IMR-90 (cell line): Measurements from ENCODE around the gene CRACR2B. TPM values are rescaled to one million over a fixed set of nuclear protein-coding genes. Genes with fewer than 3 reads are reported as not detected.

Experiments
- ATAC-seq: fragments of 200-7000 bp; cut with Tn5 transposase; 2 replicates; pipeline ENCODE4 v1.9.1; 2020; ENCODE audit warnings: low read depth, mild to moderate bottlenecking, moderate library complexity
- BruUV-seq: library from RNA; stranded (reverse); fragments of 400-500 nt; replicated peaks from 2 replicates; lab custom pipeline; 2021; lab: Mats Ljungman, UMichigan
- CTCF ChIA-PET: fragments of 300-600 bp; formaldehyde crosslinking; extraction: SDS; loops from one replicate; lab custom pipeline; 2021; ENCODE audit warnings: antibody characterized with exemption; lab: Yijun Ruan, JAX
- POLR2A ChIA-PET: fragments of 300-600 bp; sonication (Branson Sonifier 250); formaldehyde crosslinking; loops from one replicate; lab custom pipeline; 2022; ENCODE audit warnings: antibody characterized with exemption; ENCODE audit not compliant: unreplicated experiment; lab: Charles Lee
- DNase-seq: peaks from one replicate; pipeline ENCODE4 v3.0.0; 2013
- H2AFZ ChIP-seq: replicated peaks from 2 replicates; pipeline ENCODE3; 2013; ENCODE audit warnings: low read length, mild to moderate bottlenecking; ENCODE audit not compliant: poor library complexity
- H2AK5ac ChIP-seq: 2 replicates; pipeline ENCODE4 v1.6.1; 2013; ENCODE audit warnings: low read depth, low read length, inconsistent platforms
- H2AK9ac ChIP-seq: replicated peaks from 2 replicates; pipeline ENCODE3; 2013; ENCODE audit warnings: mild to moderate bottlenecking, low read depth, low read length, moderate library complexity; ENCODE audit not compliant: poor library complexity
- H2BK120ac ChIP-seq: 2 replicates; pipeline ENCODE4 v1.6.1; 2013; ENCODE audit warnings: low read depth, low read length, inconsistent platforms
- H2BK15ac ChIP-seq: 3 replicates; pipeline ENCODE4 v1.6.1; 2013; ENCODE audit warnings: low read depth, low read length, inconsistent platforms
- H2BK20ac ChIP-seq: 2 replicates; pipeline ENCODE4 v1.6.1; 2013; ENCODE audit warnings: low read depth, mild to moderate bottlenecking, inconsistent platforms, low read length, moderate library complexity
- H2BK5ac ChIP-seq: 2 replicates; pipeline ENCODE4 v1.6.1; 2013; ENCODE audit warnings: mild to moderate bottlenecking, low read depth, low read length, inconsistent platforms; ENCODE audit not compliant: poor library complexity, severe bottlenecking
- H3K14ac ChIP-seq: replicated peaks from 2 replicates; pipeline ENCODE4 v1.6.1; 2013; ENCODE audit warnings: low read depth, low read length, inconsistent platforms
- H3K18ac ChIP-seq: 2 replicates; pipeline ENCODE4 v1.6.1; 2013; ENCODE audit warnings: low read depth, low read length, control low read depth
- H3K23ac ChIP-seq: 2 replicates; pipeline ENCODE4 v1.6.1; 2013; ENCODE audit warnings: low read depth, low read length, inconsistent platforms
- H3K27ac ChIP-seq: 2 replicates; pipeline ENCODE4 v1.5.1; 2013; ENCODE audit warnings: mild to moderate bottlenecking, control low read depth, low read length; ENCODE audit not compliant: insufficient read depth
- H3K27me3 ChIP-seq: 2 replicates; pipeline ENCODE4 v1.6.1; 2013; ENCODE audit warnings: low read length; ENCODE audit not compliant: control insufficient read depth, insufficient read depth
- H3K36me3 ChIP-seq: 2 replicates; pipeline ENCODE4 v1.6.1; 2013; ENCODE audit warnings: low read length, mixed read lengths; ENCODE audit not compliant: control insufficient read depth, insufficient read depth
- H3K4ac ChIP-seq: 2 replicates; pipeline ENCODE4 v1.6.1; 2013; ENCODE audit warnings: low read depth, low read length, inconsistent platforms
- H3K4me1 ChIP-seq: 2 replicates; pipeline ENCODE4 v1.6.1; 2013; ENCODE audit warnings: low read length, mixed read lengths; ENCODE audit not compliant: control insufficient read depth, insufficient read depth
- H3K4me2 ChIP-seq: 2 replicates; pipeline ENCODE4 v1.6.1; 2013; ENCODE audit warnings: low read depth, mild to moderate bottlenecking, control low read depth, low read length, moderate library complexity
- H3K4me3 ChIP-seq: 2 replicates; pipeline ENCODE4 v1.5.1; 2013; ENCODE audit warnings: low read depth, mild to moderate bottlenecking, control low read depth, low read length, moderate library complexity; ENCODE audit not compliant: insufficient read depth
- H3K56ac ChIP-seq: 2 replicates; pipeline ENCODE4 v1.6.1; 2013; ENCODE audit warnings: low read length, inconsistent platforms; ENCODE audit not compliant: insufficient read depth; ENCODE audit errors: extremely low read depth
- H3K79me1 ChIP-seq, 2 experiments: 2 replicates each; pipeline ENCODE4 v1.6.1; 2013; ENCODE audit warnings: low read length in 2 of 2, inconsistent platforms in 1 of 2, low read depth in 1 of 2
- H3K9ac ChIP-seq: 2 replicates; pipeline ENCODE4 v1.6.1; 2013; ENCODE audit warnings: low read depth, low read length, control low read depth
- H3K9me1 ChIP-seq: 2 replicates; pipeline ENCODE4 v1.6.1; 2013; ENCODE audit warnings: low read length, inconsistent platforms; ENCODE audit not compliant: insufficient read depth
- H3K9me3 ChIP-seq: 2 replicates; pipeline ENCODE4 v1.6.1; 2013; ENCODE audit warnings: low read length; ENCODE audit not compliant: control insufficient read depth, insufficient read depth
- H4K20me1 ChIP-seq: 2 replicates; pipeline ENCODE4 v1.6.1; 2013; ENCODE audit warnings: low read length, inconsistent platforms; ENCODE audit not compliant: insufficient read depth
- H4K5ac ChIP-seq: 2 replicates; pipeline ENCODE4 v1.6.1; 2013; ENCODE audit warnings: mild to moderate bottlenecking, low read depth, low read length, control low read depth
- H4K8ac ChIP-seq, 2 experiments: 2 replicates each; pipeline ENCODE4 v1.6.1; 2013; ENCODE audit warnings: low read depth in 2 of 2, low read length in 2 of 2, control low read depth in 1 of 2, inconsistent platforms in 1 of 2
- H4K91ac ChIP-seq: 2 replicates; pipeline ENCODE4 v1.6.1; 2013; ENCODE audit warnings: low read depth, low read length, inconsistent platforms; ENCODE audit not compliant: insufficient read depth
- CEBPB ChIP-seq: IDR thresholded peaks from 2 replicates; pipeline ENCODE4 v1.6.1; 2012; ENCODE audit warnings: low read depth, low read length, improper control_type of control experiment
- CHD1 ChIP-seq: IDR thresholded peaks from 2 replicates; pipeline ENCODE4 v1.6.1; 2012; ENCODE audit warnings: low read depth, low read length, improper control_type of control experiment
- CTCF ChIP-seq: conservative IDR thresholded peaks from 2 replicates; pipeline ENCODE4 v1.5.1; 2012; ENCODE audit warnings: mild to moderate bottlenecking, low read depth, low read length, improper control_type of control experiment
- ELK1 ChIP-seq: fragments of 150-350 bp; IDR thresholded peaks from 2 replicates; pipeline ENCODE4 v1.6.1; 2016; ENCODE audit warnings: low read depth, mild to moderate bottlenecking, low read length, moderate library complexity, borderline replicate concordance
- FOS ChIP-seq: fragments of 150-350 bp; IDR thresholded peaks from 2 replicates; pipeline ENCODE4 v1.6.1; 2016; ENCODE audit warnings: low read depth, low read length
- MAFK ChIP-seq: IDR thresholded peaks from 2 replicates; pipeline ENCODE4 v1.6.1; 2012; ENCODE audit warnings: low read depth, low read length, improper control_type of control experiment
- MAZ ChIP-seq: IDR thresholded peaks from 2 replicates; pipeline ENCODE4 v1.6.1; 2012; ENCODE audit warnings: low read depth, mild to moderate bottlenecking, low read length, improper control_type of control experiment, moderate library complexity, borderline replicate concordance
- MXI1 ChIP-seq: IDR thresholded peaks from 2 replicates; pipeline ENCODE4 v1.6.1; 2012; ENCODE audit warnings: low read depth, mild to moderate bottlenecking, low read length, moderate library complexity, borderline replicate concordance
- NFE2L2 ChIP-seq: fragments of 150-350 bp; IDR thresholded peaks from 2 replicates; pipeline ENCODE4 v1.6.1; 2016; ENCODE audit warnings: low read depth, mild to moderate bottlenecking, low read length
- POLR2A ChIP-seq: IDR thresholded peaks from 2 replicates; pipeline ENCODE4 v1.6.1; 2012; ENCODE audit warnings: mild to moderate bottlenecking, low read depth, low read length
- RAD21 ChIP-seq: IDR thresholded peaks from 2 replicates; pipeline ENCODE4 v1.6.1; 2012; ENCODE audit warnings: low read length, improper control_type of control experiment
- RFX5 ChIP-seq: IDR thresholded peaks from 2 replicates; pipeline ENCODE4 v1.8.0; 2012; ENCODE audit warnings: low read depth, mild to moderate bottlenecking, low read length, moderate library complexity
- SMC3 ChIP-seq: fragments of 150-350 bp; IDR thresholded peaks from 2 replicates; pipeline ENCODE4 v1.6.1; 2016; ENCODE audit warnings: low read depth, mild to moderate bottlenecking, antibody characterized with exemption, low read length, moderate library complexity
- WGBS, 2 experiments: methylation state at CpG; one replicate each; pipeline versions ENCODE4 v1.1.5 to v1.1.7; 2013; ENCODE audit warnings: missing lambda C conversion rate in 2 of 2; ENCODE audit not compliant: insufficient read length in 1 of 2; ENCODE audit errors: extremely low coverage in 2 of 2; 5-methylcytosine and 5-hydroxymethylcytosine counted together
- dilution Hi-C: fragments of 300-500 bp; cut with HindIII; formaldehyde crosslinking; loops from one replicate; pipeline ENCODE4 v1.14.3; 2018; ENCODE audit warnings: low sequenced_read_pairs; ENCODE audit not compliant: unreplicated experiment
- in situ Hi-C: fragments of 300-500 bp; cut with MboI; formaldehyde crosslinking; loops from 3 replicates; pipeline ENCODE4 v1.14.3; 2019; ENCODE audit warnings: low sequenced_read_pairs, inconsistent platforms, mixed read lengths
- intact Hi-C: fragments of 100-400 bp; cut with micrococcal nuclease; formaldehyde crosslinking; loops from 2 replicates; pipeline ENCODE4 v1.10.0; 2022
- polyA plus RNA-seq, 3 experiments: library from polyadenylated mRNA; depleted of rRNA; stranded (reverse); fragments of >200 nt; gene quantifications; 2 replicates each; pipeline ENCODE4 v1.2.3, GENCODE V29; 2012; ENCODE audit warnings: low replicate concordance in 1 of 3
- total RNA-seq: library from RNA; depleted of rRNA; stranded (reverse); fragments of >200 nt; gene quantifications from 2 replicates; pipeline ENCODE4 v1.2.3, GENCODE V29; 2012
- TF ChIP-seq, protein P1 (sequence below): fragments of 150-350 bp; IDR thresholded peaks from 2 replicates; pipeline ENCODE4 v1.6.1; 2017; ENCODE audit warnings: mild to moderate bottlenecking, antibody characterized with exemption, low read length, low read depth

Gene CRACR2B
- total and polyA plus RNA-seq, 2 of the 4 experiments (the other 2 are of a cell fraction): 0.54 to 2.5 TPM

GRCh38 chr11:824292-824880 is 3.3 kb upstream of the CRACR2B start:
- Histone ChIP-seq H4K8ac (no peak overlapping the region), H3K79me1 (peaks cover 19 to 29% of the 10 kb centered on the region in 2 experiments), H2BK120ac (no peak overlapping the region), H3K56ac (no peak overlapping the region), H3K4ac (no peak overlapping the region), H2BK20ac (no peak overlapping the region), H2AK9ac (no peak overlapping the region), H3K4me2 (no peak overlapping the region), H3K27me3 (peaks cover 6% of the 10 kb centered on the region; the same call in 1 of the 2 replicates), H3K9me3 (no peaks in the 10 kb centered on the region), H3K4me1 (peaks cover 21% of the 10 kb centered on the region), H3K9ac (no peak overlapping the region), H4K91ac (no peak overlapping the region), H3K27ac (no peak overlapping the region), H3K18ac (no peak overlapping the region), H3K14ac (no peak overlapping the region), H2AK5ac (no peak overlapping the region), H2BK5ac (no peak overlapping the region), H3K23ac (no peak overlapping the region), H3K9me1 (peaks cover 13% of the 10 kb centered on the region), H4K5ac (no peak overlapping the region), H2BK15ac (no peak overlapping the region), H3K36me3 (peaks cover 30% of the 10 kb centered on the region), H3K4me3 (no peak overlapping the region), H2AFZ (peak overlapping the region; percentile 21), H4K20me1 (peaks cover 42% of the 10 kb centered on the region)
- ATAC-seq (no peak), DNase-seq (no peak)
- ChIA-PET POLR2A (no interaction called here), CTCF (no interaction called here)
- whole genome bisulfite sequencing, 2 experiments: 83% methylated on average over 39 of the region's 59 CpGs; no CpG with 5 or more reads in 1 of the 2 experiments
- intact Hi-C loops: no loop called here
- in situ Hi-C loops: no loop called here
- TF ChIP-seq ELK1: no peak
- TF ChIP-seq SMC3: no peak
- no peak for TF ChIP-seq POLR2A
- TF ChIP-seq CHD1: no peak
- TF ChIP-seq RFX5: no peak
- TF ChIP-seq MAZ: no peak
- TF ChIP-seq CTCF: no peak
- no peak for TF ChIP-seq FOS
- TF ChIP-seq MAFK: no peak
- no peak for TF ChIP-seq NFE2L2
- TF ChIP-seq CEBPB: no peak
- TF ChIP-seq RAD21: no peak
- TF ChIP-seq, protein P1, sequence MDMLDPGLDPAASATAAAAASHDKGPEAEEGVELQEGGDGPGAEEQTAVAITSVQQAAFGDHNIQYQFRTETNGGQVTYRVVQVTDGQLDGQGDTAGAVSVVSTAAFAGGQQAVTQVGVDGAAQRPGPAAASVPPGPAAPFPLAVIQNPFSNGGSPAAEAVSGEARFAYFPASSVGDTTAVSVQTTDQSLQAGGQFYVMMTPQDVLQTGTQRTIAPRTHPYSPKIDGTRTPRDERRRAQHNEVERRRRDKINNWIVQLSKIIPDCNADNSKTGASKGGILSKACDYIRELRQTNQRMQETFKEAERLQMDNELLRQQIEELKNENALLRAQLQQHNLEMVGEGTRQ: no peak
- no peak for TF ChIP-seq MXI1
- dilution Hi-C loops: no loop called here
- BruUV-seq: TSS peak; percentile 77
